WTC11 (cell line): ENCODE results near the gene POU3F2. TPM values are rescaled to one million over a fixed set of nuclear protein-coding genes. Genes with fewer than 3 reads are reported as not detected.

Experiments used
- ATAC-seq: fragments of 200-7000 bp; cut with Tn5 transposase; 2 replicates; pipeline ENCODE4 v1.10.0; 2021; ENCODE audit warnings: mild to moderate bottlenecking, moderate library complexity
- CTCF ChIA-PET: fragments of 300-600 bp; sonication (Branson Sonifier 250); formaldehyde crosslinking; loops from one replicate; lab custom pipeline; 2021; ENCODE audit warnings: antibody characterized with exemption; lab: Charles Lee
- POLR2A ChIA-PET: fragments of 350-600 bp; sonication (Branson Sonifier 250); formaldehyde crosslinking; loops from one replicate; lab custom pipeline; 2021; ENCODE audit warnings: antibody characterized with exemption; lab: Charles Lee
- DNase-seq: peaks from one replicate; pipeline ENCODE4 v3.0.0; 2021; ENCODE audit warnings: low spot score
- H3K27ac Mint-ChIP-seq: 2 replicates; pipeline ENCODE4 v1.8.0; 2021; ENCODE audit warnings: mixed read lengths
- H3K27me3 Mint-ChIP-seq: 2 replicates; pipeline ENCODE4 v1.8.0; 2021; ENCODE audit warnings: low read depth, mild to moderate bottlenecking, moderate library complexity, mixed read lengths
- H3K36me3 Mint-ChIP-seq: 2 replicates; pipeline ENCODE4 v1.8.0; 2021; ENCODE audit warnings: mixed read lengths
- H3K4me1 Mint-ChIP-seq: 2 replicates; pipeline ENCODE4 v1.8.0; 2022; ENCODE audit warnings: mixed read lengths
- H3K4me3 Mint-ChIP-seq: 2 replicates; pipeline ENCODE4 v1.8.0; 2021; ENCODE audit warnings: mild to moderate bottlenecking, moderate library complexity, mixed read lengths
- H3K9me3 Mint-ChIP-seq: 2 replicates; pipeline ENCODE4 v1.8.0; 2021; ENCODE audit warnings: mixed read lengths
- AFF4 ChIP-seq: sonication (generic); formaldehyde crosslinking; IDR thresholded peaks from 2 replicates; pipeline ENCODE4 v1.8.1; 2023; ENCODE audit warnings: mild to moderate bottlenecking, missing genetic modification reagents, borderline replicate concordance
- EMX1 ChIP-seq: fragments of 250-450 bp; sonication (Bioruptor Pico); IDR thresholded peaks from 2 replicates; pipeline ENCODE4 v1.8.0; 2021; ENCODE audit warnings: mild to moderate bottlenecking
- ETV6 ChIP-seq: sonication (generic); formaldehyde crosslinking; IDR thresholded peaks from 2 replicates; pipeline ENCODE4 v1.8.1; 2022; ENCODE audit warnings: mild to moderate bottlenecking, missing genetic modification reagents
- NFYB ChIP-seq: sonication (generic); formaldehyde crosslinking; conservative IDR thresholded peaks from 2 replicates; pipeline ENCODE4 v1.8.0; 2022; ENCODE audit warnings: low read depth, missing genetic modification reagents
- SP1 ChIP-seq: sonication (generic); formaldehyde crosslinking; conservative IDR thresholded peaks from 2 replicates; pipeline ENCODE4 v1.8.1; 2022; ENCODE audit warnings: missing genetic modification reagents
- TP53 ChIP-seq: sonication (generic); formaldehyde crosslinking; IDR thresholded peaks from 2 replicates; pipeline ENCODE4 v1.8.1; 2023; ENCODE audit warnings: mild to moderate bottlenecking, missing genetic modification reagents
- ZNF121 ChIP-seq: sonication (generic); formaldehyde crosslinking; IDR thresholded peaks from 2 replicates; pipeline ENCODE4 v1.8.0; 2023; ENCODE audit warnings: missing genetic modification reagents
- ZNF232 ChIP-seq: sonication (generic); formaldehyde crosslinking; IDR thresholded peaks from 2 replicates; pipeline ENCODE4 v1.8.0; 2022; ENCODE audit warnings: mild to moderate bottlenecking, missing genetic modification reagents
- ZNF263 ChIP-seq: sonication (generic); formaldehyde crosslinking; IDR thresholded peaks from 2 replicates; pipeline ENCODE4 v1.8.1; 2022; ENCODE audit warnings: low read depth, mild to moderate bottlenecking, moderate library complexity, missing genetic modification reagents
- ZNF671 ChIP-seq: fragments of 250-450 bp; sonication (Bioruptor Pico); IDR thresholded peaks from 2 replicates; pipeline ENCODE4 v1.8.0; 2021; ENCODE audit warnings: mild to moderate bottlenecking
- total RNA-seq: library from RNA; stranded (reverse); gene quantifications from 3 replicates; pipeline ENCODE4 v1.2.3, GENCODE V29; 2021
- TF ChIP-seq, protein P1 (sequence below): sonication (generic); formaldehyde crosslinking; IDR thresholded peaks from 2 replicates; pipeline ENCODE4 v1.8.0; 2023; ENCODE audit warnings: missing genetic modification reagents, mild to moderate bottlenecking, borderline replicate concordance
- TF ChIP-seq, protein P2 (sequence below): sonication (generic); formaldehyde crosslinking; IDR thresholded peaks from 2 replicates; pipeline ENCODE4 v1.8.1; 2023; ENCODE audit warnings: mild to moderate bottlenecking, moderate library complexity, missing genetic modification reagents
- TF ChIP-seq, protein P3 (sequence below): sonication (generic); formaldehyde crosslinking; IDR thresholded peaks from 2 replicates; pipeline ENCODE4 v1.8.0; 2022; ENCODE audit warnings: missing genetic modification reagents

Gene POU3F2
- total RNA-seq, 1 experiment from 2014 or later: 0.07 TPM

GRCh38 chr6:98825600-98826230, 8.7 kb upstream of the POU3F2 start:
- Mint-ChIP-seq H3K27me3 (peaks cover 95% of the 10 kb centered on the region), H3K4me1 (peaks cover 48% of the 10 kb centered on the region), H3K9me3 (no peaks in the 10 kb centered on the region), H3K36me3 (no peaks in the 10 kb centered on the region)
- TF ChIP-seq, protein P1, sequence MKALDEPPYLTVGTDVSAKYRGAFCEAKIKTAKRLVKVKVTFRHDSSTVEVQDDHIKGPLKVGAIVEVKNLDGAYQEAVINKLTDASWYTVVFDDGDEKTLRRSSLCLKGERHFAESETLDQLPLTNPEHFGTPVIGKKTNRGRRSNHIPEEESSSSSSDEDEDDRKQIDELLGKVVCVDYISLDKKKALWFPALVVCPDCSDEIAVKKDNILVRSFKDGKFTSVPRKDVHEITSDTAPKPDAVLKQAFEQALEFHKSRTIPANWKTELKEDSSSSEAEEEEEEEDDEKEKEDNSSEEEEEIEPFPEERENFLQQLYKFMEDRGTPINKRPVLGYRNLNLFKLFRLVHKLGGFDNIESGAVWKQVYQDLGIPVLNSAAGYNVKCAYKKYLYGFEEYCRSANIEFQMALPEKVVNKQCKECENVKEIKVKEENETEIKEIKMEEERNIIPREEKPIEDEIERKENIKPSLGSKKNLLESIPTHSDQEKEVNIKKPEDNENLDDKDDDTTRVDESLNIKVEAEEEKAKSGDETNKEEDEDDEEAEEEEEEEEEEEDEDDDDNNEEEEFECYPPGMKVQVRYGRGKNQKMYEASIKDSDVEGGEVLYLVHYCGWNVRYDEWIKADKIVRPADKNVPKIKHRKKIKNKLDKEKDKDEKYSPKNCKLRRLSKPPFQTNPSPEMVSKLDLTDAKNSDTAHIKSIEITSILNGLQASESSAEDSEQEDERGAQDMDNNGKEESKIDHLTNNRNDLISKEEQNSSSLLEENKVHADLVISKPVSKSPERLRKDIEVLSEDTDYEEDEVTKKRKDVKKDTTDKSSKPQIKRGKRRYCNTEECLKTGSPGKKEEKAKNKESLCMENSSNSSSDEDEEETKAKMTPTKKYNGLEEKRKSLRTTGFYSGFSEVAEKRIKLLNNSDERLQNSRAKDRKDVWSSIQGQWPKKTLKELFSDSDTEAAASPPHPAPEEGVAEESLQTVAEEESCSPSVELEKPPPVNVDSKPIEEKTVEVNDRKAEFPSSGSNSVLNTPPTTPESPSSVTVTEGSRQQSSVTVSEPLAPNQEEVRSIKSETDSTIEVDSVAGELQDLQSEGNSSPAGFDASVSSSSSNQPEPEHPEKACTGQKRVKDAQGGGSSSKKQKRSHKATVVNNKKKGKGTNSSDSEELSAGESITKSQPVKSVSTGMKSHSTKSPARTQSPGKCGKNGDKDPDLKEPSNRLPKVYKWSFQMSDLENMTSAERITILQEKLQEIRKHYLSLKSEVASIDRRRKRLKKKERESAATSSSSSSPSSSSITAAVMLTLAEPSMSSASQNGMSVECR (CRISPR knock-in tag): no peak
- 0 out of 2 replicates have a peak, but pooled peaks have one; percentile 13 for TF ChIP-seq SP1 (CRISPR knock-in tag)
- TF ChIP-seq, all 79 proteins: peak for 1
- DNase-seq (no peak), ATAC-seq (no peak)
- POLR2A ChIA-PET: no interaction called here
- no peak overlapping the region for H3K27ac Mint-ChIP-seq
- peak overlapping the region; percentile 88 for H3K4me3 Mint-ChIP-seq
- CTCF ChIA-PET: interaction anchor here (0.8 kb wide), 1 partner anchor 1120 kb away, joined by 3 read pairs; no protein-coding TSS in a partner anchor

DNA sequence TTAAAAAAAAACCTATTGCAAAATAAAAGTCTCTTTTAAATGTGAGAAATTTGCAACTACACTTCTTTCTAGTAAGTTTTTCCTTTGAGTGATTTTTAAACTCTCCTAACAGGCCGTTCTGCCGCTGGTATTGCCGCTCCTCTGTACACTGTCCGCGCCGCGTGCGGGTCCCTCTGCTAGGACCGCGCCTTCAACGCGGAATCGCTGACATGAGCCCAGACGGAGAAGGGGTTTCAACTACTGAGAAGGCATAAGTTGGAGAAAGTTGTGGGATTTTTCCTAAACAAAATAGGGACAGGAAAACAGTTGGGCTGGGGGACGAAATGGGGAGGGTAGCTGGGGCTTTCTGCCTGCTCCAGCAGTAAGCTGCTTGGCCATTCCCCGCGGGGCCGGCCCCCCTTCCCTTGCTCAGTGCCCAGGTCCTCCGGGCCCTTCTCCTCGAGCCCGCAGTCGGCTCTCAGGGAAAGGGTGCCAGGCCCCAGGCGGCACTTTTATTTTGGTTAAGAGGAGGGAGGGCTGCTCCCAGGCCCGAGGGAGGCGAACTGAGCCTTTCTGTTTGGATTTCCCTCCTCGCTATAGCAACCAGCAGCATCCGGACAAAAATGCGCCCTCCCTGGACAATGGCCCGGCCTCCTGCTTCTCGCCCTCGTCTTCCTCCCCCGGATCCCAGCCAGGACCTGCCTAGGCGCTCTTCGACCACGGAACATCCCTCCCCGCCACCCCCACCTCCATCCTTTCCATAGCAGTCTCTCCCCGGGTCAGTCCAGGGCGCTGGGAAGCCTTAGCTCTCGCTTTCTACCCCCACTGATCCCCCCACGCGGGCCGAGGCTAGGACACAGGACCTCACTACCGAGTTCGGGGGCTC, 6.8 kb upstream of the POU3F2 start:
- TF ChIP-seq TP53 (CRISPR knock-in tag): no peak
- peaks cover 60% of the 10 kb centered on the region for H3K4me1 Mint-ChIP-seq
- H3K27ac Mint-ChIP-seq: no peak overlapping the region
- ChIA-PET POLR2A (no interaction called here), CTCF (no interaction called here)
- H3K36me3 Mint-ChIP-seq: no peaks in the 10 kb centered on the region
- DNase-seq (peak; percentile 62), ATAC-seq (peak; percentile 18)
- H3K4me3 Mint-ChIP-seq: peak overlapping the region; percentile 70
- peaks cover 96% of the 10 kb centered on the region for H3K27me3 Mint-ChIP-seq
- H3K9me3 Mint-ChIP-seq: no peaks in the 10 kb centered on the region

- DNase-seq (no peak), ATAC-seq (no peak)
- ChIA-PET CTCF (interaction anchor here (0.6 to 1.3 kb wide), 6 partner anchors 14 to 751 kb away, joined by 3 to 8 read pairs (median 5); no protein-coding TSS in a partner anchor), POLR2A (no interaction called here)
- Mint-ChIP-seq H3K27me3 (peaks cover 98% of the 10 kb centered on the region), H3K36me3 (no peaks in the 10 kb centered on the region), H3K27ac (no peak overlapping the region), H3K4me3 (peak overlapping the region; percentile 70), H3K9me3 (no peaks in the 10 kb centered on the region), H3K4me1 (peaks cover 67% of the 10 kb centered on the region)
- TF ChIP-seq ETV6 (CRISPR knock-in tag) (no peak), NFYB (CRISPR knock-in tag) (no peak), ZNF263 (CRISPR knock-in tag) (no peak), AFF4 (CRISPR knock-in tag) (no peak), ZNF232 (CRISPR knock-in tag) (no peak), EMX1 (CRISPR knock-in tag) (no peak), ZNF121 (no peak), ZNF671 (no peak)
- TF ChIP-seq, protein P2, sequence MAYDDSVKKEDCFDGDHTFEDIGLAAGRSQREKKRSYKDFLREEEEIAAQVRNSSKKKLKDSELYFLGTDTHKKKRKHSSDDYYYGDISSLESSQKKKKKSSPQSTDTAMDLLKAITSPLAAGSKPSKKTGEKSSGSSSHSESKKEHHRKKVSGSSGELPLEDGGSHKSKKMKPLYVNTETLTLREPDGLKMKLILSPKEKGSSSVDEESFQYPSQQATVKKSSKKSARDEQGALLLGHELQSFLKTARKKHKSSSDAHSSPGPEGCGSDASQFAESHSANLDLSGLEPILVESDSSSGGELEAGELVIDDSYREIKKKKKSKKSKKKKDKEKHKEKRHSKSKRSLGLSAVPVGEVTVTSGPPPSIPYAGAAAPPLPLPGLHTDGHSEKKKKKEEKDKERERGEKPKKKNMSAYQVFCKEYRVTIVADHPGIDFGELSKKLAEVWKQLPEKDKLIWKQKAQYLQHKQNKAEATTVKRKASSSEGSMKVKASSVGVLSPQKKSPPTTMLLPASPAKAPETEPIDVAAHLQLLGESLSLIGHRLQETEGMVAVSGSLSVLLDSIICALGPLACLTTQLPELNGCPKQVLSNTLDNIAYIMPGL (CRISPR knock-in tag): no peak
- TF ChIP-seq, protein P3, sequence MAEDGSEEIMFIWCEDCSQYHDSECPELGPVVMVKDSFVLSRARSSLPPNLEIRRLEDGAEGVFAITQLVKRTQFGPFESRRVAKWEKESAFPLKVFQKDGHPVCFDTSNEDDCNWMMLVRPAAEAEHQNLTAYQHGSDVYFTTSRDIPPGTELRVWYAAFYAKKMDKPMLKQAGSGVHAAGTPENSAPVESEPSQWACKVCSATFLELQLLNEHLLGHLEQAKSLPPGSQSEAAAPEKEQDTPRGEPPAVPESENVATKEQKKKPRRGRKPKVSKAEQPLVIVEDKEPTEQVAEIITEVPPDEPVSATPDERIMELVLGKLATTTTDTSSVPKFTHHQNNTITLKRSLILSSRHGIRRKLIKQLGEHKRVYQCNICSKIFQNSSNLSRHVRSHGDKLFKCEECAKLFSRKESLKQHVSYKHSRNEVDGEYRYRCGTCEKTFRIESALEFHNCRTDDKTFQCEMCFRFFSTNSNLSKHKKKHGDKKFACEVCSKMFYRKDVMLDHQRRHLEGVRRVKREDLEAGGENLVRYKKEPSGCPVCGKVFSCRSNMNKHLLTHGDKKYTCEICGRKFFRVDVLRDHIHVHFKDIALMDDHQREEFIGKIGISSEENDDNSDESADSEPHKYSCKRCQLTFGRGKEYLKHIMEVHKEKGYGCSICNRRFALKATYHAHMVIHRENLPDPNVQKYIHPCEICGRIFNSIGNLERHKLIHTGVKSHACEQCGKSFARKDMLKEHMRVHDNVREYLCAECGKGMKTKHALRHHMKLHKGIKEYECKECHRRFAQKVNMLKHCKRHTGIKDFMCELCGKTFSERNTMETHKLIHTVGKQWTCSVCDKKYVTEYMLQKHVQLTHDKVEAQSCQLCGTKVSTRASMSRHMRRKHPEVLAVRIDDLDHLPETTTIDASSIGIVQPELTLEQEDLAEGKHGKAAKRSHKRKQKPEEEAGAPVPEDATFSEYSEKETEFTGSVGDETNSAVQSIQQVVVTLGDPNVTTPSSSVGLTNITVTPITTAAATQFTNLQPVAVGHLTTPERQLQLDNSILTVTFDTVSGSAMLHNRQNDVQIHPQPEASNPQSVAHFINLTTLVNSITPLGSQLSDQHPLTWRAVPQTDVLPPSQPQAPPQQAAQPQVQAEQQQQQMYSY: no peak
Measured at GRCh38 chr6:98828211-98828788, 6.1 kb upstream of the POU3F2 start.
